Myocyte (in vitro differentiated cells): ENCODE measurements around the gene KREMEN2. TPM values are rescaled to one million over a fixed set of nuclear protein-coding genes. Genes with fewer than 3 reads are reported as not detected.
A peak's percentile ranks its signal among the peaks of the same experiment; 100 is the strongest.

Source experiments
- DNase-seq: peaks from one replicate; pipeline ENCODE4 v3.0.0-alpha.2; 2012; ENCODE audit warnings: low read depth
- total RNA-seq: library from RNA; depleted of rRNA; stranded (reverse); fragments of >200 nt; gene quantifications from 2 replicates; pipeline ENCODE4 v1.2.3, GENCODE V29; 2014

The KREMEN2 gene
- total RNA-seq, 1 donor from 2014 or later = 10.4 TPM

GRCh38 chr16:2963074-2963722, 877 bp upstream of the KREMEN2 start:
- DNase-seq = peak; percentile 82

DNA sequence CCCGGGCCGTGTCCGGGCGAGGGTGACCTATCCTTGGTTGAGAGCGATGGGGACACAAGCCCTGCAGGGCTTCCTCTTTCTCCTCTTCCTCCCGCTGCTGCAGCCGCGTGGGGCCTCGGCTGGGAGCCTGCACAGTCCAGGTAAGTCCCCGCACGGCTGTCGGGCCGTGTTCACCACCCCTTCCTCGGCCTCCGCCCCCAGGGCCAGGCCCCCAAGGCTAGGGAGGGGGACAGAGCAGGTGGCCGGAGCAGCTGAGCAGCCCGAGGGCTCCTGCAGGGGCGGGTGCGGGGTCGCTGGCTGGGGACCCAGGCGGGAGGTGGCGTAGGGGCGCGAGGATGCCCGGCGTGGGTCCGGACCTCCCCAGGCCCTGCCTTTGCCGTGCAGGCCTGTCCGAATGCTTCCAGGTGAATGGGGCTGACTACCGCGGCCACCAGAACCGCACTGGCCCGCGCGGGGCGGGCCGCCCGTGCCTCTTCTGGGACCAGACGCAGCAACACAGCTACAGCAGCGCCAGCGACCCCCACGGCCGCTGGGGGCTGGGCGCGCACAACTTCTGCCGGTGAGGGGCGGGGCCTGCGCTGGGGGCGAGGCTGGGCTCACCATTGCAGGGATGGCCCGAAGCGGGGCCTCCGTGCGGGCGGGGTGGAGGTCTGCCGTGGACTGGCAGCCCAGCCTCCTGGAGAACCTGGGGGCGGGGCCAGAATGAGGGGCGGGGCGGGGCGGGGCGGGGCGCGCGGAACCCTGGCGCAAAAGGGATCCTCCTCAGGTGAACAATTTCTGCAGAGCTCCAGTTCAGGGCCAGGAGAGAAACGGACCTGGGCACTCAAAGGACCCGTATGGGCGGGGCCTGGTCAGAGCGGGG, 631 bp downstream of the KREMEN2 start:
- no peak for DNase-seq

GRCh38 chr16:2966043-2966807, 2.1 kb downstream of the KREMEN2 start:
- DNase-seq = no peak

DNA sequence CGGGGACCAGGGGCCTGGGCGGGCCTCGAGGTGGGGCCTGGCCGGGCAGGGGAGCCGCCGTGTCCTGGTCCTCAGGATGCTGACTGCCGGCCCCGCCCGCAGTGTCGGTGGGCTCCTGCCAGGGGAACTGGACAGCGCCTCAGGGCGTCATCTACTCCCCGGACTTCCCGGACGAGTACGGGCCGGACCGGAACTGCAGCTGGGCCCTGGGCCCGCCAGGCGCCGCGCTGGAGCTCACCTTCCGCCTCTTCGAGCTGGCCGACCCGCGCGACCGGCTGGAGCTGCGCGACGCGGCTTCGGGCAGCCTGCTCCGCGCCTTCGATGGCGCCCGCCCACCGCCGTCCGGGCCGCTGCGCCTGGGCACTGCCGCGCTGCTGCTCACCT, 2.7 kb downstream of the KREMEN2 start:
- no peak for DNase-seq

DNA sequence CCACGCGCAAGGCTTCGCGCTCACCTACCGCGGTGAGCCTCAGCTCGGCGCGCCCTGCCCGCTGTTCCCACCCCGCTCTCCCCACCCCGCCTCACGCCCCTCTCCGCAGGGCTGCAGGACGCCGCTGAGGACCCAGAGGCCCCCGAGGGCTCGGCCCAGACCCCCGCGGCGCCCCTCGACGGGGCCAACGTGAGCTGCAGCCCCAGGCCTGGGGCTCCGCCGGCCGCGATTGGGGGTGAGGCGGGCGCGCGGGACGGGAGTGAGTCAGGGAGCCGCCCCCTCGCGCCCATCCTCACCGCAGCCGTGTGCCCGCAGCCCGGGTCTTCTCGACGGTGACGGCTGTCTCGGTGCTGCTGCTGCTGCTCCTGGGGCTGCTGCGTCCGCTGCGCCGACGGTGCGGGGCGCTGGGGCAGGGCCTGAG, 3.1 kb downstream of the KREMEN2 start:
- no peak for DNase-seq

DNA sequence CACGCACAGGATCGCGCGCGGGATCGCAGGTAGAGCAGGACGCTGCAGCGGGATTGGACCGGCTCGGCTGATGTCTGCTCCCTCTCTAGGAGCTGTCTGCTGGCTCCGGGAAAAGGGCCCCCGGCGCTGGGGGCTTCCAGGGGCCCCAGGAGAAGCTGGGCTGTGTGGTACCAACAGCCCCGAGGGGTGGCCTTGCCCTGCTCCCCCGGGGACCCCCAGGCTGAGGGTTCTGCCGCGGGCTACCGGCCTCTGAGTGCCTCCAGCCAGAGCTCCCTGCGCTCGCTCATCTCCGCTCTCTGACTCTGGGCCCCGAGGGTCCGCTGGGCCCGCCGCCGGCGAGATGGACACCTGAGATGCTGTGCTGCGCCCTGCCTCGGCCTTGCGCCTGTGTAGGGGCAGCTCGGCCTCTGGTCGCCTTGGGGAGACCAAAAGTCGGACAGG, 3.7 kb downstream of the KREMEN2 start:
- DNase-seq = no peak

DNA sequence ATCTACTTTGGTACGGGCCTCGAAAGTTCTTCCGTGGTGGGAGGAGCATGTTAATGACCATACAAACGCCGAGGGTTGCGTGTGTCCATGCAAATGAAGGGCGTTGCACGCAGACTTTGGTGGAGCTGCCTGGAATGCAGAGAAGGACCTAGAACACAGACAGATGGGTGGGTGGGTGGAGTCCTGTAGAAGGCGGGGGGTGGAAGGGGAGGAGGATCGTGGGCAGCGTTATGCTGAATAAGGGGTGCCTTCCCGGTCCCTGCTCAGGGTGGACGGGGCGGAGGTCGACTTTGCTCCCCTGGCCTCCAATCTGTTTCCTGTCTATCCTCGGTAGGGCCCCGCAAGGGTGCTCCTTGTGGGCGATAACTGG, 4.3 kb downstream of the KREMEN2 start:
- no peak for DNase-seq

DNA sequence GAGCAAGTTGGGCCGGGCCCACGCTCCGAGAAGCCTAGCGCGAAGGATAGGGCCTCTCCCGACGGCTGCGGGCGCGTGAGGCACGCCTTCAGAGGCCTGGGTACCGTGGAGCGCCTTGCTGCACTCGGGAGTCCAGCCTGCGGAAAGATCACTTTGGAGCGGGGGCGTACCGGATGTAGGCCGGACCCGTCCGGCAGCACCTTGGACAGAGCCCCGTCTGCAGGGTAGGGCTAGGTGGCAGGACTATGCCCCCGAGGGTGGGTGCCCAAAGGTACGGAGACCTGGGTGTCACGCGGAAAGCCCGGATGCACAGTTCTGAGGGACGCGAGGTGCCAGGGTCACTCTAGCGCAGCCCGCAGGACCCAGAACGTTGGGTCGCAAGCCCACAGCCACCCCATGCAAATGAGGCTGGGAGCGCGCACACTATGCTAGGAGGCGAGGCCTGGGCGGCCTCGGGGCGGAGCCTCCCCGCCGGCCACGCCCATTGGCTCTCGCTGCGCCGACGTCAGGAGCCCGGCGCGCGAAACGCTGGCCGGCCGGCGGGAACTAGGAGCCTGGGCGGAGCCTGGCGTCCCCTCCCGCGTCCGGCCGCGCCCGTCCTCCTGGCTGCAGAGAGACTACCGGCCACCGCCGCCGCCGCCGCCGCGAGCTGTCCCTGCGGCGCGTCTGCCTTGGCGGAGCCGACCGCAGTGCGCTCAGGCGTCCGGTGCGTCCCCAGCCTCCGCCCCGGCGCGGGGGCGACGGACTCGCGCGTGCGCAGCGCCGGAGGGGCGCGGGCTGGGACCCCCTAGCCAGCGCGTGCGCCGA, 4.9 kb downstream of the KREMEN2 start, which contains the start of gene PAQR4:
Gene PAQR4, plus strand, starts transcription at position 611 of the 807 bp plus-strand sequence. CDS start 327 bp downstream, outside the sequence.
- peak; percentile 86 for DNase-seq

DNA sequence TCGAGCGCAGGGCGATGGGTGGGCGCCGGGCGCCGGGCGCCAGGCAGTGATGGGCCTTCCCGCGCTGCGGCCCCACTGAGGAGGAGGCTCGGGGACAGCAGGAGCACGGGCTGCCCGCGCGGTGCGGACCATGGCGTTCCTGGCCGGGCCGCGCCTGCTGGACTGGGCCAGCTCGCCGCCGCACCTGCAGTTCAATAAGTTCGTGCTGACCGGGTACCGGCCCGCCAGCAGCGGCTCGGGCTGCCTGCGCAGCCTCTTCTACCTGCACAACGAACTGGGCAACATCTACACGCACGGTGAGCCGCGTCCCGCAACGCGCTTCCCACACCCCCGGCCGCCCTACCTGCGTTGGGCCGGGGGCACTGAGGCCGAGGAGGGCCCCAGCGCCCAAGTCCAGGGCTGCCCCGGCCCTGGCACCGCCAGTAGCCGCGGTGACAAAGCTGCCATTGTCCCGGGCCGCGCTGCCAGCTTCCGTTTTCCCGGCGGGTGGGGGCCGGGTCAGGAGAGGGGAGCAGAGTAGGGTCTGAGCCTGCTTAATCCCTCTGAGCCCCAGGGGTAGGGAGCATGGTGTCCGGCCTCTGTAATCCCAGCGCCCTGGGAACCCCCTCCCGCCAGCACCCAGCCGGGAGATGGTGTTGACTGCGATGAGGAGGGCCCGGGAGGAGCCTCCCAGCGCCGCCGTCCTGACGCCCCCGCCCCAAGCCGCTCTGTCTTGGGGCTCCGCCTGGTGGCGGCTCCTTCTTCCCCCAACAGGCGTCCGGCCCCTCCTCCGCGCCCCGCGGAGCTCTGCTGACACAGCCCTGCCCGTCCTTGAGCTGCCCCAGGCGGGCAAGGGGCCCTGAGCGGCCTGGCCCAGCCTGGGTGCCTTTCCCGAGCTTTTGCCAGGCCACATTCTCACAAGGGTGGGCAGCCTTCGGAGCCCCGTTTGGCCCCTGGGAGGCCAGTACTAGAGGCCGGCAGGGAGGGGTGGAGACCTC, 5.8 kb downstream of the KREMEN2 start:
- DNase-seq = peak; percentile 65

DNA sequence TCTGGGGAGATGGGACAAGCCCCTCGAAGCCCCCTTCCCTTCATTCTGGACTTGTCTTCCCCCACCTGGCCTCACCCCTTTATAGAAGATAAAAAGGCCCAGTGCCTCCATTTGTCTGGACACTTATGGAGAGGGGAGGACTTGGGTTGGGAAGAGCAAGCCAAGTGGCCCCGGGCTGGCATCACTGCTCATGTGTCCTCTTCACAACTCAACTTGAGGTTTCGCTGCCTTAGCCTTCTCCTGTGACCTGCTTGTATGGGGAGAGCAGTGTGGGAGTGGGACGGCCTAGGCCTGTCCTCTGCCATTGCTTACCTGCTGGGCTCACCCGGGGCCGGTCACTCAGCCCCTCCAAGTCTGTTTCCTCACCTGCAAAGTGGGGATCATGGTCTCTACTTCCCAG, 6.5 kb downstream of the KREMEN2 start:
- DNase-seq = no peak

GRCh38 chr16:2971134-2971984, 7.3 kb downstream of the KREMEN2 start:
- DNase-seq = no peak

- peak; percentile 84 for DNase-seq
Observed at GRCh38 chr16:2971985-2972784, 8.1 kb downstream of the KREMEN2 start.

GRCh38 chr16:2973093-2973492, 9.0 kb downstream of the KREMEN2 start:
- no peak for DNase-seq

- no peak for DNase-seq
Observed at GRCh38 chr16:2973605-2974318, 9.7 kb downstream of the KREMEN2 start.

DNA sequence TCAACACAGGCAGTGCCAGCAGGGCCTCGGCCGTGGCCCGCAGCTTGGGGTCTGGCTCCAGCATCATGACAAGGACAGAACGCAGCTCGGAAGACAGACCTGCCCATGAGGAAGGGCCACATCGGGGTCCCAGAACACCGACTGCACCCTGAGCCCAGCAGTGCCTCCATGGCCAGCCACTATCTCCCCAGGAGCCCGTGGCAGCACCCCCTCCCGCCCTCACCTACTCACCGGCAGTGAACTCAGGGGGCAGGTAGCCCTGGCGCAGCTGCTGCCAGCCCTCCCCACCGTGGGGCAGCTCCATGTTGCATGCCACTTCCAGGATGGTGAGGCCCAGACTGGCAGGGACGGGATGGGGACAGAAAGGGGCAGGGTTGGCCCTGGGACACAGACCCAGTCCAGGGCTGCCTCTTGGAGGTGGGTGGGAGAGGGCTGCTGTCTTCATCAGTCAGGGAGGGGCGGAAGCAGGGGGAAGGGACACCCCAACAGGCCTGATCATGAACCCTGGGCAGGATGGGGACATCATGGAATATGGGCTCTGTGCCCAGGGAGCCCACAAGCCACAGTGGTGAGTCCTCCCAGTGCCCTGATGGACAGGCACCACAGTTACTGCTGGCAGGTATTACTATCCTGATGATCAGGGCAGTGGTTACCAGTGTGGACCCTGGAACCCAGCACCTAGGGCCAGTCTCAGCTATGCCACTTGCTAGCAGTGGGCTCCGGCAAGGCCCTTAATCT, 10.4 kb downstream of the KREMEN2 start:
- DNase-seq = peak; percentile 55

- DNase-seq = no peak
Observed at GRCh38 chr16:2975161-2975795, 11.2 kb downstream of the KREMEN2 start.
